HCT116 (cell line): Measurements from ENCODE around the gene GRK5.

Source experiments
- POLR2A ChIP-seq: IDR thresholded peaks from 2 replicates; pipeline ENCODE4 v1.7.0; 2011; ENCODE audit warnings: borderline replicate concordance; ENCODE audit not compliant: insufficient read depth, insufficient read length; ENCODE audit errors: extremely low read depth
- YY1 ChIP-seq: IDR thresholded peaks from 2 replicates; pipeline ENCODE4 v1.6.1; 2011; ENCODE audit warnings: low read length, low read depth, moderate library complexity, mild to moderate bottlenecking; ENCODE audit not compliant: insufficient replicate concordance; ENCODE audit errors: extremely low read depth
- ZFX ChIP-seq: fragments of 450-650 bp; IDR thresholded peaks from 2 replicates; pipeline ENCODE4 v1.6.1; 2017
- TF ChIP-seq, protein P1 (sequence below), 3 experiments: fragments of 200-600 bp in 1 of 3; sonication (generic) in 1 of 3; IDR thresholded peaks in 2 of 3; conservative IDR thresholded peaks in 1 of 3; 2 replicates each; pipeline ENCODE4 v1.5.1; 2012 to 2017; ENCODE audit warnings: low read depth in 2 of 3, low read length in 2 of 3, antibody characterized with exemption in 1 of 3, borderline replicate concordance in 1 of 3, control low read depth in 1 of 3, mild to moderate bottlenecking in 1 of 3, mixed read lengths in 1 of 3, mixed run types in 1 of 3, moderate library complexity in 1 of 3; ENCODE audit not compliant: insufficient read depth in 1 of 3
- TF ChIP-seq, protein P2 (sequence below): IDR thresholded peaks from 2 replicates; pipeline ENCODE4 v1.6.1; 2012

DNA sequence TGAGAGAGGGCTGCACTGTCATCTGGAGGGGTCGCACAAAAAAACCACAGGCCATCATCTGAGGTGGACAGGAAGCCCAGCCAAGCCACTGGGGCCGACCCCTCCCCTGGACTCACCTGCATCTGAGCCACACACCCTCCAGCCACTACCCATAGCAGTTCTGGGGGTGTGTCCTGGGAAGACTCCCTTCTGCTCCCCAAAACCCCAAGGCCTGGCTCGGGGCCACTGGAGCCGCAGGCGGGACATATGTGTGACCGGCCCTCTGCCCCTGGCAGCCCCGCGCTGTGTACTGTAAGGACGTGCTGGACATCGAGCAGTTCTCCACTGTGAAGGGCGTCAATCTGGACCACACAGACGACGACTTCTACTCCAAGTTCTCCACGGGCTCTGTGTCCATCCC, 245.0 kb downstream of the GRK5 start:
- TF ChIP-seq POLR2A: no peak
- TF ChIP-seq YY1: no peak
- TF ChIP-seq, protein P1, sequence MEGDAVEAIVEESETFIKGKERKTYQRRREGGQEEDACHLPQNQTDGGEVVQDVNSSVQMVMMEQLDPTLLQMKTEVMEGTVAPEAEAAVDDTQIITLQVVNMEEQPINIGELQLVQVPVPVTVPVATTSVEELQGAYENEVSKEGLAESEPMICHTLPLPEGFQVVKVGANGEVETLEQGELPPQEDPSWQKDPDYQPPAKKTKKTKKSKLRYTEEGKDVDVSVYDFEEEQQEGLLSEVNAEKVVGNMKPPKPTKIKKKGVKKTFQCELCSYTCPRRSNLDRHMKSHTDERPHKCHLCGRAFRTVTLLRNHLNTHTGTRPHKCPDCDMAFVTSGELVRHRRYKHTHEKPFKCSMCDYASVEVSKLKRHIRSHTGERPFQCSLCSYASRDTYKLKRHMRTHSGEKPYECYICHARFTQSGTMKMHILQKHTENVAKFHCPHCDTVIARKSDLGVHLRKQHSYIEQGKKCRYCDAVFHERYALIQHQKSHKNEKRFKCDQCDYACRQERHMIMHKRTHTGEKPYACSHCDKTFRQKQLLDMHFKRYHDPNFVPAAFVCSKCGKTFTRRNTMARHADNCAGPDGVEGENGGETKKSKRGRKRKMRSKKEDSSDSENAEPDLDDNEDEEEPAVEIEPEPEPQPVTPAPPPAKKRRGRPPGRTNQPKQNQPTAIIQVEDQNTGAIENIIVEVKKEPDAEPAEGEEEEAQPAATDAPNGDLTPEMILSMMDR (IDR thresholded peaks at IDR 0.05 in 2 of 3, conservative IDR thresholded peaks at IDR 0.05 in 1 of 3; ENCODE audit: borderline replicate concordance in 1 of 3, insufficient read depth in 1 of 3, low read depth in 2 of 3, low read length in 2 of 3): no peak
- TF ChIP-seq, protein P2, sequence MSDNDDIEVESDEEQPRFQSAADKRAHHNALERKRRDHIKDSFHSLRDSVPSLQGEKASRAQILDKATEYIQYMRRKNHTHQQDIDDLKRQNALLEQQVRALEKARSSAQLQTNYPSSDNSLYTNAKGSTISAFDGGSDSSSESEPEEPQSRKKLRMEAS: no peak
- TF ChIP-seq ZFX: no peak
